ENCODE results near the gene NUP50.

NUP50 gene

GRCh38 chr22:45162531-45162930, 1.2 kb upstream of the NUP50 start:
- no peak for DNase-seq
- in situ Hi-C loops (cut with HindIII; ENCODE audit: low pct_ligation_motif_present, low sequenced_read_pairs): no loop called here
- Histone ChIP-seq H3K27me3 (replicated peaks) (no peaks in the 10 kb centered on the region), H3K36me3 (replicated peaks) (no peaks in the 10 kb centered on the region), H3K4me3 (ENCODE audit: low read depth, low read length) (peak overlapping the region; percentile 85), H3K27ac (peak overlapping the region; percentile 82)
- no peak for TF ChIP-seq CTCF (IDR thresholded peaks at IDR 0.05; ENCODE audit: low read depth, low read length, missing control alignments)

- DNase-seq: no peak
- Histone ChIP-seq H3K4me3 (ENCODE audit: low read depth, low read length) (peak overlapping the region; percentile 85), H3K27me3 (replicated peaks) (no peaks in the 10 kb centered on the region), H3K27ac (peak overlapping the region; percentile 82), H3K36me3 (replicated peaks) (no peaks in the 10 kb centered on the region)
- in situ Hi-C loops (cut with HindIII; ENCODE audit: low pct_ligation_motif_present, low sequenced_read_pairs): no loop called here
- TF ChIP-seq CTCF (IDR thresholded peaks at IDR 0.05; ENCODE audit: low read depth, low read length, missing control alignments): no peak
Measured at GRCh38 chr22:45163099-45163450, 650 bp upstream of the NUP50 start.

- DNase-seq: no peak
- Histone ChIP-seq H3K4me3 (ENCODE audit: low read depth, low read length) (peak overlapping the region; percentile 69), H3K27ac (peak overlapping the region; percentile 82), H3K36me3 (replicated peaks) (peaks cover 10% of the 10 kb centered on the region), H3K27me3 (replicated peaks) (no peaks in the 10 kb centered on the region)
- in situ Hi-C loops (cut with HindIII; ENCODE audit: low pct_ligation_motif_present, low sequenced_read_pairs): no loop called here
- TF ChIP-seq CTCF (IDR thresholded peaks at IDR 0.05; ENCODE audit: low read depth, low read length, missing control alignments): no peak
Measured at GRCh38 chr22:45164270-45165088, 754 bp downstream of the NUP50 start.

- Histone ChIP-seq H3K27ac (no peak overlapping the region), H3K36me3 (replicated peaks) (peaks cover 25% of the 10 kb centered on the region), H3K27me3 (replicated peaks) (no peaks in the 10 kb centered on the region), H3K4me3 (ENCODE audit: low read depth, low read length) (no peak overlapping the region)
- in situ Hi-C loops (cut with HindIII; ENCODE audit: low pct_ligation_motif_present, low sequenced_read_pairs): no loop called here
- TF ChIP-seq CTCF (IDR thresholded peaks at IDR 0.05; ENCODE audit: low read depth, low read length, missing control alignments): no peak
- DNase-seq: no peak
Measured at GRCh38 chr22:45166932-45167331, 3.2 kb downstream of the NUP50 start.

- in situ Hi-C loops (cut with HindIII; ENCODE audit: low pct_ligation_motif_present, low sequenced_read_pairs): no loop called here
- no peaks in the 10 kb centered on the region for H3K27me3 ChIP-seq (replicated peaks)
- H3K36me3 ChIP-seq (replicated peaks): peaks cover 41% of the 10 kb centered on the region
- DNase-seq: no peak
- H3K27ac ChIP-seq: no peak overlapping the region
- no peak overlapping the region for H3K4me3 ChIP-seq (ENCODE audit: low read depth, low read length)
- TF ChIP-seq CTCF (IDR thresholded peaks at IDR 0.05; ENCODE audit: low read depth, low read length, missing control alignments): no peak
Measured at GRCh38 chr22:45169591-45170466, 6.1 kb downstream of the NUP50 start.

Measured in brain microvascular endothelial cell (primary cell).